22Rv1 (cell line): ENCODE measurements around the gene PDHX.

Source experiments
- ZFX ChIP-seq: fragments of 450-650 bp; IDR thresholded peaks from 2 replicates; pipeline ENCODE4 v1.6.1; 2017; ENCODE audit warnings: antibody characterized with exemption, borderline replicate concordance
- TF ChIP-seq, protein P1 (sequence below): fragments of 450-650 bp; IDR thresholded peaks from 2 replicates; pipeline ENCODE4 v1.5.1; 2017; ENCODE audit warnings: mild to moderate bottlenecking

DNA sequence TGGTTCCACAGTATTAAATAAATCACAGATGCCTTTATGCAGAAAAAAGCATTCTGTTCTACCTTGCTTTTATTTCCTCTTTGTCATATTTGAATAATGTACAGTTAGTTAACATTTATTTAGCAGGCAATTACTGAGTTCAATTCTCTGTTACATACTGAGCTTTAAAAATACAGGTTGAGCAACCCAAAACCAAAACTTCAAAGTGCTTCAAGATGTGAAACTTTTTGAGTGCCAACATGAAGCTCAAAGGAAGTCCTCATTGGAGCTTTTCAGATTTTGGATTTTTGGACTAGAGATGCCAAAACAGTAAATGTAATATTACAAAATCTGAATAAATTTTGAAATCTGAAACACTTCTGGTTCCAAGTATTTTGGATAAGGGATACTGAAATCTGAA is 54.1 kb downstream of the PDHX start:
- TF ChIP-seq, protein P1, sequence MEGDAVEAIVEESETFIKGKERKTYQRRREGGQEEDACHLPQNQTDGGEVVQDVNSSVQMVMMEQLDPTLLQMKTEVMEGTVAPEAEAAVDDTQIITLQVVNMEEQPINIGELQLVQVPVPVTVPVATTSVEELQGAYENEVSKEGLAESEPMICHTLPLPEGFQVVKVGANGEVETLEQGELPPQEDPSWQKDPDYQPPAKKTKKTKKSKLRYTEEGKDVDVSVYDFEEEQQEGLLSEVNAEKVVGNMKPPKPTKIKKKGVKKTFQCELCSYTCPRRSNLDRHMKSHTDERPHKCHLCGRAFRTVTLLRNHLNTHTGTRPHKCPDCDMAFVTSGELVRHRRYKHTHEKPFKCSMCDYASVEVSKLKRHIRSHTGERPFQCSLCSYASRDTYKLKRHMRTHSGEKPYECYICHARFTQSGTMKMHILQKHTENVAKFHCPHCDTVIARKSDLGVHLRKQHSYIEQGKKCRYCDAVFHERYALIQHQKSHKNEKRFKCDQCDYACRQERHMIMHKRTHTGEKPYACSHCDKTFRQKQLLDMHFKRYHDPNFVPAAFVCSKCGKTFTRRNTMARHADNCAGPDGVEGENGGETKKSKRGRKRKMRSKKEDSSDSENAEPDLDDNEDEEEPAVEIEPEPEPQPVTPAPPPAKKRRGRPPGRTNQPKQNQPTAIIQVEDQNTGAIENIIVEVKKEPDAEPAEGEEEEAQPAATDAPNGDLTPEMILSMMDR, result no peak
- TF ChIP-seq ZFX, result no peak
